Sigmoid colon (tissue), 4 donors: ENCODE data around the gene RAB11B.
"Not testable (repeated sequence)": the region's sequence is repeated elsewhere in the genome, so short reads cannot be mapped to it uniquely, and the experiment has no call there.

ENCODE experiments used
- CTCF ChIP-seq, 4 experiments: fragments of 450-650 bp in 3 of 4; fragments of 200-600 bp in 1 of 4; IDR thresholded peaks; one replicate each; pipeline ENCODE4 v1.5.1; 2016 to 2019; ENCODE audit warnings: antibody characterized with exemption in 4 of 4, mild to moderate bottlenecking in 3 of 4, moderate library complexity in 2 of 4
- EP300 ChIP-seq, 4 donors: sonication (generic); formaldehyde crosslinking; IDR thresholded peaks; one replicate each; pipeline ENCODE4 v1.6.1; 2017; ENCODE audit warnings: antibody characterized with exemption in 4 of 4
- POLR2A ChIP-seq, 2 donors: fragments of 450-650 bp; IDR thresholded peaks; one replicate each; pipeline ENCODE4 v1.6.1; 2016; ENCODE audit warnings: antibody characterized with exemption in 2 of 2, mild to moderate bottlenecking in 2 of 2, moderate library complexity in 2 of 2
- POLR2AphosphoS5 ChIP-seq, 4 donors: sonication (generic); formaldehyde crosslinking; IDR thresholded peaks; one replicate each; pipeline ENCODE4 v1.6.1; 2017; ENCODE audit warnings: antibody characterized with exemption in 4 of 4

DNA sequence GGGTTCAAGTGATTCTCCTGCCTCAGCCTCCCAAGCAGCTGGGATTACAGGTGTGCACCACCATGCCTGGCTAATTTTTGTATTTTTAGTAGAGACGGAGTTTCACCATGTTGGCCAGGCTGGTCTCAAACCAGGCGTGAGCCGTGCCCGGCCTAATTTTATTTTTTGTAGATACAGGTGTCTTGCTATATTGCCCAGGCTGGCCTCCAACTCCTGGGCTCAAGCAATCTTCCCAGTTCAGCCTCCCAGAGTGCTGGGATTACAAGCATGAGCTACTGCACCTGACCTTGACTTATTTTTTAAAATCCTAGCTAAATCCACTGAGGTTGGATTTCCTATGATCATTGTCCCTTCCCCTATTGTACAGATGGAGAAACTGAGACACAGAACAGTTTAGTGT, 48.7 kb upstream of the RAB11B start:
- not testable (repeated sequence) for TF ChIP-seq CTCF, POLR2A, EP300, POLR2AphosphoS5 (IDR thresholded peaks at IDR 0.05)
